Suprapubic skin (tissue), 4 donors: Measurements from ENCODE around the gene TCEAL8.

Experiments
- EP300 ChIP-seq: sonication (generic); formaldehyde crosslinking; IDR thresholded peaks from one replicate; pipeline ENCODE4 v1.6.1; 2017; ENCODE audit warnings: antibody characterized with exemption
- POLR2A ChIP-seq, 2 donors: fragments of 450-650 bp; IDR thresholded peaks; one replicate each; pipeline ENCODE4 v1.6.1; 2017; ENCODE audit warnings: antibody characterized with exemption in 2 of 2, mild to moderate bottlenecking in 2 of 2, moderate library complexity in 2 of 2
- POLR2AphosphoS5 ChIP-seq, 3 donors: sonication (generic); formaldehyde crosslinking; IDR thresholded peaks; one replicate each; pipeline ENCODE4 v1.6.1; 2017; ENCODE audit warnings: antibody characterized with exemption in 3 of 3
- TF ChIP-seq, protein P1 (sequence below), 2 donors: fragments of 200-600 bp in 1 of 2; fragments of 450-650 bp in 1 of 2; sonication (generic) in 1 of 2; IDR thresholded peaks; one replicate each; pipeline ENCODE4 v1.5.1; 2016 to 2019; ENCODE audit warnings: antibody characterized with exemption in 2 of 2, mild to moderate bottlenecking in 1 of 2, moderate library complexity in 1 of 2

DNA sequence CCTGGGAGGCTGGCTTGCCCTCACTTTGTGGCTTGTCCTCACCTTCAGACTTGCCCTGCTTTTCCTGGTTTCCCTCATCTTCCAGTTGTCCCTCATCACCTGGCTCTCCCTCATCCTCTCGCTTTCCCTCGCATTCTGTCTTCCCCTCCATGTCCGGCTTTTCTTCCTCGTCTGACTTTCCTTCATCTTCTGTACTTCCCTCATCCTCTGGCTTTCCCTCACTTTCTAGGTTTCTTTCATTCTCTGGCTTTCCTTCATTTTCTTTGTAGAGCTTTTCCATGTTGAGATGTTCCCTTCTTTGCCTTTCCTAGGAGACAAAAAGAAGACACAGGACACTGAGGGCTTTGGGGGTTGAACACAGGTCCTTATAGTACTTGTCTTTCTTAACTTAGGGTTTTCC is 19.3 kb upstream of the TCEAL8 start:
- TF ChIP-seq, protein P1, sequence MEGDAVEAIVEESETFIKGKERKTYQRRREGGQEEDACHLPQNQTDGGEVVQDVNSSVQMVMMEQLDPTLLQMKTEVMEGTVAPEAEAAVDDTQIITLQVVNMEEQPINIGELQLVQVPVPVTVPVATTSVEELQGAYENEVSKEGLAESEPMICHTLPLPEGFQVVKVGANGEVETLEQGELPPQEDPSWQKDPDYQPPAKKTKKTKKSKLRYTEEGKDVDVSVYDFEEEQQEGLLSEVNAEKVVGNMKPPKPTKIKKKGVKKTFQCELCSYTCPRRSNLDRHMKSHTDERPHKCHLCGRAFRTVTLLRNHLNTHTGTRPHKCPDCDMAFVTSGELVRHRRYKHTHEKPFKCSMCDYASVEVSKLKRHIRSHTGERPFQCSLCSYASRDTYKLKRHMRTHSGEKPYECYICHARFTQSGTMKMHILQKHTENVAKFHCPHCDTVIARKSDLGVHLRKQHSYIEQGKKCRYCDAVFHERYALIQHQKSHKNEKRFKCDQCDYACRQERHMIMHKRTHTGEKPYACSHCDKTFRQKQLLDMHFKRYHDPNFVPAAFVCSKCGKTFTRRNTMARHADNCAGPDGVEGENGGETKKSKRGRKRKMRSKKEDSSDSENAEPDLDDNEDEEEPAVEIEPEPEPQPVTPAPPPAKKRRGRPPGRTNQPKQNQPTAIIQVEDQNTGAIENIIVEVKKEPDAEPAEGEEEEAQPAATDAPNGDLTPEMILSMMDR (IDR thresholded peaks at IDR 0.05) = no peak
- TF ChIP-seq POLR2A (IDR thresholded peaks at IDR 0.05) (no peak), POLR2AphosphoS5 (IDR thresholded peaks at IDR 0.05) (no peak), EP300 (no peak)
